HG03108 (cell line): ENCODE measurements around the gene RAB38.

Experiments
- ATAC-seq: cut with Tn5 transposase; IDR thresholded peaks from one replicate; pipeline ENCODE4 v1.9.1; 2021; ENCODE audit warnings: moderate library complexity; ENCODE audit not compliant: unreplicated experiment

RAB38 gene

GRCh38 chr11:88170673-88171072, 4.6 kb downstream of the RAB38 start:
- no peak for ATAC-seq

DNA sequence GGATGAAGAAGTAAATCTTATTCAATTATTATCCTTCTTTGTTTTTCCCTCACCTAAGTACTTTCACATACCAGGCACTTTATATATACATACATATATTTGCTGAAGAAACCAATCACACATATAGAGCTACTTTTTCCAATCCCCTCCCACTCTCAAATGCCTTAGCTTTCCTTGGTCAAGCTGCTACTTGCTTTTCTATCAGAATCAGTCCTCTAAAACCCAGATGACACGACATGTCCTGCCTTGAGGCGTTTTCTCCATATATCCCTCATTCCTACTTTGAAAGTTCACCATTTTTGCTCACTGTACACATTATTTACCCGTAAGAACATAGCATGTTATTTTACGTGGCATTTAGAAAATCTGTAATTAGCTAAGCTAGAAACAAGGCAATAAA, 5.4 kb downstream of the RAB38 start:
- ATAC-seq: no peak

GRCh38 chr11:88169471-88169870, 5.8 kb downstream of the RAB38 start:
- ATAC-seq: no peak

DNA sequence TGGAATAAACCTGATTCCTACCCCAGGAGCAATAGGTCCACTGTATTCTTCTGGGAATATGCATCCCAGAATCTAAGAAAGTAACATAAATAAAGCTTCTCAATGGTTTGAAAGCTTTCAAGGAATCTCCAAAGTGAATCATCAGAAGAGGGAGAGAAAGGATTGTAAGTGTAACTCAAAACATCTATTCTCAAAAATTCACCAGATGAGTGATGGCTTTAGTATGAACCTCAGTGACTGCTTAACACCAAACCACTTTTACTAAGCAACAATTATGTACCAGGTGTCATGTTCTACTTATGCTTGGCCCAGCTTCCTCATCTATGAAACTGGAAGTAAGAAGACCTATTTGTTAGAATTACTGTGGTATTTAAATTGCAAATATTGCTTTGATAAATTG, 7.4 kb downstream of the RAB38 start:
- ATAC-seq: no peak

DNA sequence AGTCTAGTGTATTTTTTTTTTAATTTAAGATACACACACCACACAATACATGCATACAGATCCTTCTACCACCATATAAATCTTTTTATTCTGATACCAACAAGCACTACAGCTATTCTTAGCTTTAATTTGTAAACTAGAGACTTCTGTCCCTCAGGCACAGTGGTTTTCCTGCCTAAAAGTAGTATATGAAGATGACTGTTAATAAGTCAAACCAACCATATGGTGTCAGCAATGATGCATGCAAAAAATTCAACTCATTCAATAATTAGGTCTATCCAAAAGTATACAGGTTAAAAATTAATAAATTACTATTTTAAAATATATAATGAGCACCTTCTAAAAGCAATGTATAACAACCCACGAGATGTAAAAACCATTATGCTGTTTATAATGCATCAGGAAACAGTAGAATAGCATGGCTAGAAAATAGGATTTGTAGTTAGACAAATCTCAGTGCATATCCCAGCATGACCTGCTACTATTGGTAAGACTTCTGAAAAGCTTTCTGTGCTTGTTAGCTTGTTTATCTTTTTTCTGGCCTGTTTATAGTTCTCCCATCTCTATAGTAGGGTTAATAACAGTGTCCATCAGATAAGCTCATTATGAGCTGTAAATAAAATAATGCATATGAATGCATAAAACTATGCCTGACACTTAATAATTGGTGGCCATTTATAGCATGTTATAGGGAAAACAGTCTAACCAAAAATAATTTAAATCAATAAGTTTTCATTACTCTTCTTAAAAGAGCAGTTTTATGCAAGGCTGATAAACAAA, 10.2 kb downstream of the RAB38 start:
- no peak for ATAC-seq

DNA sequence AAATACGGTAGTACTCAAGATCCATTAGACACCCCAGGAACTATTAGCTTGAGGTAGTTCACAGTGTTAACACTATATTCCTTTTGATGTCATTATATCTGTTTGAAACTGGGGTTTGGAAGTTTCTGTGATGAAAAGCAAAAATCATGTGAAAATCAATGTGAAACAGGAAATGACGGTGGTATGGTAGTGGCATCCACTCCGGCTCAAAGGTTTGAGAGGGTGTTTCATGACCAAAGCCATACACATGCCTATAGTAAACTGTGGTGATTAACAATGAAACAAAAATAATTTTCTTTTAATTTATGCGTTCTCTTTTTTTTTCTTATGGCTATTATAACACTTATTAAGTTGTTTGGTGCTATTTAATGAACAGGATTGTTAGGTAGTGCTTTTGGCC, 10.9 kb downstream of the RAB38 start:
- ATAC-seq: peak; percentile 42

- no peak for ATAC-seq
Measured at GRCh38 chr11:88158081-88158480, 17.2 kb downstream of the RAB38 start.

DNA sequence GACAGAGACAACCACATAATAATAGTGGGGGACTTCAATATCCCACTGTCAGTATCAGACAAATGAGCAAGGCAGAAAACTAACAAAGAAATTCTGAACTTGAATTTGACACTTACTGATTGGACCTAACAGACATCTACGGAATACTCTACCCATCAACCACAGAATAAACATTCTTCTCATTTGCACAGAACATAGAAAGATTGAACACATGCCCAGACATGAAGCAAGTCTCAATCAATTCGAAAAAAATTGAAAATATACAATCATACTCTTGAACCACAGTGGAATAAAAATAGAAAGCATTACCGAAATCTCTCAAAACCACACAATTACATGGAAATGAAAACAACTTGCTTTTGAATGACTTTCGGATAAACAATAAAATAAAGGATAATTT, 17.9 kb downstream of the RAB38 start:
- ATAC-seq: no peak

DNA sequence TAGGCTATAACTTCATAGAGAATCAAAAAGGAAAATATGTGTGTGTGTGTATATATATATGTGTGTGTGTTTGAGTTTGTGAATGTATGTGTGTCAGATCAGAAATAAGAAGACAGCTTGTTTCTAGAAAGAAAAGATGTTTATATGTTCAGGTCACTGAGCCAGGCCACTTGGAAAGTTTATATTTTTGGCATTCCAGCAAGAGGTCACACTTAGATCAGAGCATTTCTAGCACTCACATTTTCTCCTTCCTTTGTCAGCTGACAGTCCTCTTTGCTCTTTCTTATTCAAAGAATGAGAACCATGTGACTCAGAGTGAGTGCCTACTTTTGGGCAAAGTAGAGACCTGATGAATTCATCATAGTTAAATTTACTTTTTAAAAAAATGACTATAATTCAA, 22.9 kb downstream of the RAB38 start:
- no peak for ATAC-seq

DNA sequence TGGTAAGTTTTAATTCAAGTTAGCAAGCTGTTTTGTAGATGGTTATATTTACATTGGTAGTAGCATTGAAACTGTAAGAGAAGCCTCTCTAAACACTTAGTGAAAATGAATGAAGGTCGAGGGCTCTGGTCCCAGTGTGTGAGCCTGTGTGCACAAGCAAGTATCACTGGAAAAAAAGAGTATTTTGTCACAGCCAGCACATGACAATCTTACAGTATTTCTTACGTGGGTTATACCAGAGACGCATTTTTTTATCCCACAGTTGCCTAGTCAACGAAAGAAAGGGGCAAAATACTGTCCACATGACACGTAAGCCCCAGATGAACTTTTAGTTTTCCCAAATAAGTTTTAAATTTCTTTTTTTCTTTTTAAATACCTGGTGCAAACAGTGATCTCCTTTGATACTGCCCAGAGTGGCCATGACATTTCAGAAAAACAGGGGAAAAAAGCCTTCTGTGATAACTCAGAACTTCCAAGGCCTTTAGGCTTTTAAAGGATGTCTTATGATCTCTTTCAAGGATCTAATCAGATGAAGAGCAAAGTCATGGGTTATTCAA, 23.5 kb downstream of the RAB38 start:
- no peak for ATAC-seq

GRCh38 chr11:88146106-88146505, 29.1 kb downstream of the RAB38 start:
- no peak for ATAC-seq

- ATAC-seq: no peak
Measured at GRCh38 chr11:88139865-88140264, 35.4 kb downstream of the RAB38 start.

DNA sequence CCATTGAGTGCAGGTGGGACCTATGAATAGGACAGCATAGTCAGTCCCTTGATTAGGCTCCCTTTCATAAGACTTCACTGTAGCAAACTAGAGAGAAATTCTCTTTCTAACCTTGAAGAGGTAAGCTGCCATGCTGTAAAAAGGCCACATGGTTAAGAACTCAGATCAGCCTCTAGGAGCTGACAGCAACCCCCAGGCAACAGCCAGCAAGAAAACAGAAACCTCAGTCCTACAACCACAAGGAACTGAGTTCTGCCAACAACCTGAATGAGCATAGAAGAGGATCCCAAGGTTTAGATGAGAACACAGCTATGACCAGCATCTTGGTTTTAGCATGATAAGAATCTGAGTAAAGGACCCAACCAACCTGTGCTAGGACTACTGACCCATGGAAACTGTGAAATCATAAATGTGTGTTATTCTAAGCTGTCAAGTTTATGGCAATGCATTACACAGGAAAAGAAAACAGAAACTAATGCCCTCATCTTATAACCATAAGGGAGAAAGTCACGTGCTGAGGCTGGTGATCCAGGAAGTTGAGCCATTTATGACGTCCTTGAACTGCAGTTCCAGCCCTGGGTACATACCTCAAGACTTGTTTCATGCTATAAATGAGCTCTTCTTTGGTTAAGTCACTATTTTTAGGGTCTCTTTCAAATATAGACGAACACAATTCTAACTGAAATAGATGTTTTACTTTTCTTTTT, 43.3 kb downstream of the RAB38 start:
- no peak for ATAC-seq

DNA sequence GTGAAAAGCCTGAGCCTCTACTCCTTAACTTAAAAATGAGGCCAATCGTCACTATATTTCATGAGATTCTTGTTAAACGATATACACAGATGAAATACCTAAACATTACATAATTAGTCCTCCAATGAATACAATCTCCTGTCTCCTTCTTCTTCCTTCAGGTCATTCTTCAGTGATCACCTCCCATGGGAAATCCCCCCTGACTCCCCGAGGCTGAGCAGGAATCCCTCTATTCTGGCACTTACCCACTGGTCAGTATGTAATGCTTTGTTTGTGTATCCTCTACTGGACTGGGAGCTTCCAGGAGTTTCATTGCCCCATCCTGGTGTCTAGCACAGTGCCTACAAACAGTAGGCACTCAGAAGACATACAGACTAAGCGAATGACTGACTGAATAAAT, 52.3 kb downstream of the RAB38 start:
- ATAC-seq: no peak

GRCh38 chr11:88119561-88119960, 55.7 kb downstream of the RAB38 start:
- no peak for ATAC-seq

DNA sequence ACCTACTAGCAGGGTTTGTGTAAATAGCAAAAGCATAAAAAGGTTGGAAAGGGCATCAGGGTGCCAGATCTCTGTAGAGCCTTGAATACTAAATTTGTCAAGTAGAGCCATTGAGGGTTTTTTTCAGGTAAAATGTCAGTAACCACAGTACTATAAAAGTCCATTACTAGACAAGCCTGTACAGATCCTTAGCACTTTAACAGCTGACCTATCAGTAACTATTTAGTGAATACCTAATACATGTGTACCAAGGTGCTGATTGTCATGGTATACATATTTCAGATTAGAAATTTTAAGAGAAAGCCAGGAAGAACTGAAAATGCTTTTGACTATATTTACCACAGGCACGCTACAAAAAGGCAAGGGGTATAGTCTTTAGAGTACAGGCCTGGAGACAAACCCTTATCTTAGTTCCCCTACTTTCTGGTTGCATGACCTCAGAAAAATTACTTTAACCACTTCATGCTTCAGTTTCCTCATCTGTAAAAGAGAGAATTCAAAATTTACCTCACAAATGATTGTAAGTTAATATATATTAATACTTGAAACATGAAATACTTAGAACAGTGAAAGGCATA, 57.9 kb downstream of the RAB38 start:
- ATAC-seq: no peak

DNA sequence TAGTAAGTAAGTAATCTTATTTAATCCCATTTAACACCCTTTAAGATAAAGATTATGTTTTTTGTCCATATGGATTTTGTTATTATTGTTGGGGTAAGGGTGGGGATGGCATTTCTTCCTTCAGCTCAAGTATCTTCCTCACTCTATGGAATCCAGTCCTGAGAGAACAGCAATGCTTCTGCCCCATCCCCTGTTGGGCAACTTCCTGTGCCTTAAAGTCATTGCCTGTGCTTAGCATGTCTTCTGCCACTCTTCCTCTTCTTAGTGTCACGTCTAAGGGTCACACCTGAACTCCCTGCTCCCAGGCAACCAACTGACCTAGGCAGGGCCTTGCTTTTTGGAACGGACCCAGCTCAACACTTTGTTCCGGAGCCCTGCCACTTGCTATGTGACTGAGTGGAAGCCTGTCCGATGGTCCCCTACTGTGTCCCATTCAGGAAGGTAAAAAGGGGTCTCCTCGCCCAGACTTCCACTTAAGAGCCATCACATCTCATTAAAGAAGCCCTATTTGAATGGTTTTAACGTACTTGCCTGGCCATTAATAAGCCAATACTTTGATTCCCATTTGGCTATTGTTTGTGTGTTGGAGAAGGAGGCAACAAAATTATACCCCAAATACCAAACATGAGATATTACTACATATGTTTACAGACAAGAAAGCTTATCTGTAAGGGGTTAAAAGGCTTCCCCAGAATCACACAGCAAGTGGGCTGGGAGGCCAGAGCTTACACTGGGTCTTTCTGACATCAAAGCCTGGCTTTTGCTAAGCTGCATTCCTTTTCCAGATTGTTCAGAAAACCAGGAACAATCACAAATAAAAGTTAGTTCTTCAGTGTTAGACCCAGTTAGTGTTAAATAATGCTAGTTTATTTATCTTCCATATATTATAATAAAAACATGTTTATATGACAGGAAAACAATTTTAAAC, 59.2 kb downstream of the RAB38 start:
- ATAC-seq: no peak

DNA sequence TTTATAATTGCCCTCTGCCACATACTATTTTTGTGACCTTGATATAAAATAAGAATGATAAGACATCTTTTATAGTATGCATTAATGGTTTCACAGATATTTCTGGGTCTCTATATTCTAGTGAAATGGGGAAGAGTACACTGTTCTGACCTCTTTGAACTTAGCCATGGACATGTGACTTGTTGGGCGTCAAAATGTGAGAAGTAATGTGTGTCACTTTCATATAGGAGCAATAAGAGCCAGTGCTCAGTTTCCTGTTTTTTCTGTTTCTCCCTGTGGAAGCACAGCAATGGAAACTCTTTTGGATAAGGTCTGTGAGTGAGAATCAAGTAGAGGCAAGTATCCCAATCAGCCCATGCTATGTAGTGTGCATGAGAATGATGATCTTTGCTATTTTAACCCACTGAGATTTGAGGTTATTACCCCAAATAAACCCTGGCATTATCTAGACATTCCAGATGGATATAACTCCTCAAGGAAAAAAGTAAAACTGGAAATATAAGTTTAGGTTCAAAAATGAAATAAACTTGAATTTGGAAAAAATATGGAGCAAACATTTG, 60.7 kb downstream of the RAB38 start:
- ATAC-seq: no peak

DNA sequence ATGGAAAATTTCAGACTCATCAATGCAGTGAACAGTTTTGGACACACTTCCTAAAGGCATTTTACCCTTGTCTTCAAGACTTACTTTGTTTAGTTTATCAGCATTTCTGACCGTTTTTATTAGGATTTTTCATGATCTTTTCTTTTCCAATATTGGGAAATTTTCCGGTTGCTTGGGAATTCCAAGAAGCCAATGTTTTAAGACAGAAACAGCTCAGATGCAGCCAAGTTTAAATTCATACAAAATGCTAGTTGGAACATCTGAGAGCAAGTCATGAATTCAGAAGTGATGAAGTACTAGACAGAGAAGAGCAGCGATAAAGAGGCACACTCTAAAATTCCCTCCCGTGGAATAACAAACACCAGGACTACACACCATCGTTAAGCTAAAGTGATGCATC, 68.6 kb downstream of the RAB38 start:
- no peak for ATAC-seq

GRCh38 chr11:88105951-88106350, 69.3 kb downstream of the RAB38 start:
- ATAC-seq: no peak

DNA sequence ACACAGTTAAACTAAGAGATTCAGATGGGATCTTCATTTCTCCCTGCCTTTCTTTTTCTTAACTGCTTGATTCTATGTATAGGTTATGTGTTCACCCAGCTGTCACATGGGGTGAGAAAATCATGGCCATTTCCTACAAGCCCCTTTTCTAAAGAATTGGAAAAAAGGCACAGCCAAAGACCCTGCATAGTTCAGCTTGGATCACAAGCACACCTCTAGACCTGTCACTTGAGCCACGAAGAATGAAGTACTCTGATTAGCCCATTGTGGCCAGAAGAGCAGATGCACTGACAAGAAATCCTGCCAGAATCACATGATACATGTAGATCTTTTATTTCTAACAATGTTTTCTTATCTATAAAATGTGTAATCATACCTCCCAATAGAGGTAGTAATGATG, 69.7 kb downstream of the RAB38 start:
- ATAC-seq: no peak
